ENCODE results near the gene BTBD8.
"Not testable (repeated sequence)": the region's sequence is repeated elsewhere in the genome, so short reads cannot be mapped to it uniquely, and the experiment has no call there.

The BTBD8 gene

GRCh38 chr1:92080128-92080985, at the start of gene BTBD8:
Gene BTBD8 (plus strand): TSS chr1:92080345. CDS start chr1:92080572, 227 bp downstream.
- DNase-seq, result peak; percentile 88

GRCh38 chr1:92030656-92031107, 49.5 kb upstream of the BTBD8 start:
- no peak for DNase-seq

GRCh38 chr1:92031281-92032110, 48.6 kb upstream of the BTBD8 start:
- DNase-seq, result no peak

- DNase-seq, result no peak
These were observed 42.7 kb upstream of the BTBD8 start for GRCh38 chr1:92037400-92037799.

GRCh38 chr1:92038695-92039346, 41.3 kb upstream of the BTBD8 start:
- DNase-seq, result no peak

GRCh38 chr1:92040971-92041370, 39.2 kb upstream of the BTBD8 start:
- DNase-seq, result no peak

GRCh38 chr1:92043621-92044020, 36.5 kb upstream of the BTBD8 start:
- no peak for DNase-seq

- no peak for DNase-seq
These were observed 34.2 kb upstream of the BTBD8 start for GRCh38 chr1:92045766-92046495.

GRCh38 chr1:92051948-92052347, 28.2 kb upstream of the BTBD8 start:
- no peak for DNase-seq

GRCh38 chr1:92065042-92065441, 15.1 kb upstream of the BTBD8 start:
- DNase-seq, result no peak

GRCh38 chr1:92066321-92066720, 13.8 kb upstream of the BTBD8 start:
- DNase-seq, result no peak

GRCh38 chr1:92070892-92071291, 9.3 kb upstream of the BTBD8 start:
- no peak for DNase-seq

- not testable (repeated sequence) for DNase-seq
These were observed 5.7 kb upstream of the BTBD8 start for GRCh38 chr1:92074446-92074845.

- no peak for DNase-seq
These were observed 4.8 kb upstream of the BTBD8 start, which contains the start of gene SETSIP for GRCh38 chr1:92075311-92075710. Gene SETSIP (minus strand): TSS chr1:92075411. CDS start chr1:92075411, 0 bp downstream.

- no peak for DNase-seq
These were observed 3.8 kb upstream of the BTBD8 start for GRCh38 chr1:92076363-92076762.

- not testable (repeated sequence) for DNase-seq
These were observed 2.1 kb upstream of the BTBD8 start for GRCh38 chr1:92078077-92078476.

GRCh38 chr1:92079441-92079840, 704 bp upstream of the BTBD8 start:
- no peak for DNase-seq

GRCh38 chr1:92081031-92081430, 886 bp downstream of the BTBD8 start:
- peak; percentile 30 for DNase-seq

- no peak for DNase-seq
These were observed 4.5 kb downstream of the BTBD8 start for GRCh38 chr1:92084651-92085050.

- no peak for DNase-seq
These were observed 5.6 kb downstream of the BTBD8 start for GRCh38 chr1:92085727-92086126.

GRCh38 chr1:92087542-92087941, 7.4 kb downstream of the BTBD8 start:
- no peak for DNase-seq

- DNase-seq, result no peak
These were observed 11.5 kb downstream of the BTBD8 start for GRCh38 chr1:92091625-92092024.

Data from midbrain (tissue), 1 donor.